Pancreas (tissue), 10 donors: ENCODE data around the gene PSAPL1. TPM values are rescaled to one million over a fixed set of nuclear protein-coding genes. Genes with fewer than 3 reads are reported as not detected.
A peak's percentile ranks its signal among the peaks of the same experiment; 100 is the strongest.

Source experiments
- ATAC-seq, 4 donors: fragments of 200-7000 bp; cut with Tn5 transposase; one replicate each; pipeline versions ENCODE4 v1.8.0 to v1.9.1; 2020; ENCODE audit warnings: mild to moderate bottlenecking in 4 of 4, moderate library complexity in 4 of 4
- DNase-seq, 6 donors: peaks; one replicate each; pipeline ENCODE4 v3.0.0-alpha.2; 2020
- FAIRE-seq: peaks from 2 replicates; lab custom pipeline; 2012; peaks lifted over from hg19 to GRCh38; lab: Jason Lieb, UNC
- H3K27ac ChIP-seq, 4 donors: fragments of 200-600 bp; sonication (generic); 1 replicate in 3 of 4; 2 replicates in 1 of 4; pipeline versions ENCODE4 v1.5.0 to v1.8.0; 2020
- H3K27me3 ChIP-seq, 4 donors: fragments of 200-600 bp; one replicate each; pipeline ENCODE4 v1.8.0; 2021
- H3K36me3 ChIP-seq, 3 donors: fragments of 200-600 bp; sonication (generic) in 1 of 3; one replicate each; pipeline versions ENCODE4 v1.5.0 to v1.8.0; 2020 to 2021
- H3K4me1 ChIP-seq, 3 donors: fragments of 200-600 bp; one replicate each; pipeline ENCODE4 v1.8.0; 2021
- H3K4me3 ChIP-seq, 4 donors: fragments of 200-600 bp; sonication (generic) in 2 of 4; one replicate each; pipeline versions ENCODE4 v1.5.0 to v1.8.0; 2020 to 2021
- H3K9me3 ChIP-seq, 4 donors: fragments of 200-600 bp; one replicate each; pipeline ENCODE4 v1.8.0; 2021
- WGBS, 2 donors: extraction: QIAGEN DNeasy Blood & Tissue Kit; methylation state at CpG; one replicate each; pipeline ENCODE4 v1.1.7; 2013; 5-methylcytosine and 5-hydroxymethylcytosine counted together
- intact Hi-C, 3 donors: fragments of 100-400 bp; cut with DNase I; formaldehyde crosslinking; loops; one replicate each; pipeline versions ENCODE4 v1.11.1 to v1.14.2; 2022
- polyA plus RNA-seq, 2 donors: library from polyadenylated mRNA; stranded (reverse); fragments of 200-250 nt; gene quantifications; one replicate each; pipeline ENCODE4 v1.2.3, GENCODE V29; 2013
- total RNA-seq, 6 donors: library from RNA; stranded (reverse); fragmentation: NEBNext Ultra II Directional in 4 of 6; extraction: Animal tissue kit (Norgen Biotek cat#: 25700) in 4 of 6; gene quantifications; one replicate each; pipeline versions ENCODE4 v1.2.1 to v1.2.4, GENCODE V29; 2021 to 2023
- TF ChIP-seq, protein P1 (sequence below), 4 donors: fragments of 200-600 bp; sonication (generic) in 3 of 4; IDR thresholded peaks; one replicate each; pipeline versions ENCODE4 v1.5.0 to v1.8.0; 2021; ENCODE audit warnings: antibody characterized with exemption in 4 of 4
- donor health status: healthy with polysubstance abuse.
- donor health status: DM: no; HTN: no; CAD: no; lungs with moderate emphysema.
- donor health status: DM: no; HTN: no; CAD: no.
- donor health status: control.
- donor health status: control.
- donor health status: Bipolar disorder and iron deficiency.
- donor health status: DM: yes; HTN: yes; CAD: no.
- donor health status: DM: no; HTN: no; CAD: no.
- donor health status: DM: no; HTN: no; CAD: no.
- donor health status: DM: yes; HTN: yes; CAD: no.

Gene PSAPL1
- total and polyA plus RNA-seq, 8 donors, result 0.06 TPM; not detected in 7

DNA sequence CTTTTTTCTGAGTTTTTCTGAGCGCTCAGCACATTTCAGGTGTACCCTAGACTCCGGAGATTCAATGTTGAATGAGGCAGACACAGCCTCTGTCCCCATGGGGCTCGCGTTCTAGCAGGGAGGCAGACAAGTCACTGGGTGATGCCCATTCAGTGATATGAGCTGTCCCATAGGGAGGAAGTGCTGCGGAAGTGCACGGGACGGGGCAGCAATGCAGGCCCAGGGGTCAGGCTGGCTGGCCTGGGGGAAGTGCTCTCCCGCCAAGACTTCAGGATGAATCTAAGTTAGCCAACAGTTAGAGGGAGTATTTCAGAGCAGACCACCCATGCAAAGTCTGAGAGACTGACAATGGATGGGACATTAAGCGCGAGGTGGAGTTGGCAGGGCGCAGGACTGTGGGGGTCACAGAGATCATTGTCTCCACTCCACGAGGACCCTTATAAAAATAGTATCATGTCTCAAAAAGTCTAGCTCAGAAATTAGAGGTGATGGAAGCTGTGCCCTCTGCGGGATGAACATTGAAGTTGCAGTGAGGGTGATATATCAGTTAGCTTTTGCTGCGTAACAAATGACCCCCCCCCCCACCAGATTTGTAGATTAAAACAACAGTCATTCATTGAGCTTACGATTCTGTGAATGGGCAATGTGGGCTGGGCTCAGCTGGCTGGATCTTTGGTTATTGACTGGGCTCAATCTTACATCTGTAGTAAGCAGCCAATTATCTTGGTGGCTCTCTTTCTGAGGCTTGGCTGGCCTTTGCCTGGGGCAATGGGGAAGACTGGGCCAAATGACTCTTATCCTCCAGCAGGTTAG, 16.4 kb downstream of the PSAPL1 start:
- Histone ChIP-seq H3K9me3 (no peaks in the 10 kb centered on the region), H3K4me3 (no peak overlapping the region), H3K27me3 (no peaks in the 10 kb centered on the region), H3K27ac (no peak overlapping the region), H3K4me1 (no peaks in the 10 kb centered on the region), H3K36me3 (no peaks in the 10 kb centered on the region)
- peak in 2 of 6 donors; percentile 4 to 20 for DNase-seq
- intact Hi-C loops, result no loop called here
- TF ChIP-seq, protein P1, sequence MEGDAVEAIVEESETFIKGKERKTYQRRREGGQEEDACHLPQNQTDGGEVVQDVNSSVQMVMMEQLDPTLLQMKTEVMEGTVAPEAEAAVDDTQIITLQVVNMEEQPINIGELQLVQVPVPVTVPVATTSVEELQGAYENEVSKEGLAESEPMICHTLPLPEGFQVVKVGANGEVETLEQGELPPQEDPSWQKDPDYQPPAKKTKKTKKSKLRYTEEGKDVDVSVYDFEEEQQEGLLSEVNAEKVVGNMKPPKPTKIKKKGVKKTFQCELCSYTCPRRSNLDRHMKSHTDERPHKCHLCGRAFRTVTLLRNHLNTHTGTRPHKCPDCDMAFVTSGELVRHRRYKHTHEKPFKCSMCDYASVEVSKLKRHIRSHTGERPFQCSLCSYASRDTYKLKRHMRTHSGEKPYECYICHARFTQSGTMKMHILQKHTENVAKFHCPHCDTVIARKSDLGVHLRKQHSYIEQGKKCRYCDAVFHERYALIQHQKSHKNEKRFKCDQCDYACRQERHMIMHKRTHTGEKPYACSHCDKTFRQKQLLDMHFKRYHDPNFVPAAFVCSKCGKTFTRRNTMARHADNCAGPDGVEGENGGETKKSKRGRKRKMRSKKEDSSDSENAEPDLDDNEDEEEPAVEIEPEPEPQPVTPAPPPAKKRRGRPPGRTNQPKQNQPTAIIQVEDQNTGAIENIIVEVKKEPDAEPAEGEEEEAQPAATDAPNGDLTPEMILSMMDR (IDR thresholded peaks at IDR 0.05), result no peak
- no peak for FAIRE-seq
- WGBS, 2 donors, result 78 to 81% methylated on average over 15 of the region's 15 CpGs
- no peak for ATAC-seq

DNA sequence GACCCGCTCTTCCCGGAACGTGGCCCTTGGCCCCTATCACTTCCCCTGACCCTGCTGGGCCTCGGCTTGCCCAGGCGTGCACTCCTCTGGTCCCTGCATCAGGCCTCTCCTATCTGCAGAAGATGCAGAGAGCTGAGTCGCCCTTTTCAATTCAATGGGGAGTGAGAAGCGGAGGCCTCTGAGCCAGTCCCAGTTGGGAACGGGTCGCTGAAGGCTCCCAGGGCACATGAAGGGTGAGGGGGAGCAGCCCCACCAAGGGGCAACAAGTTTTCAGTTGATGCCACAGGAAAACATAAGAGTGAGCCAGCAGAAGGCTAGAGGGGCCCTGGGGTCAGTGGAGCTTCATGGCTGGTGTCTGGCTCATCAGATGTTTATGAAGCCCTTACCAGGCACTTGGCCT, 17.1 kb downstream of the PSAPL1 start:
- TF ChIP-seq, protein P1 (IDR thresholded peaks at IDR 0.05), result no peak
- Histone ChIP-seq H3K27me3 (no peaks in the 10 kb centered on the region), H3K27ac (no peak overlapping the region), H3K4me1 (no peaks in the 10 kb centered on the region), H3K4me3 (no peak overlapping the region), H3K9me3 (no peaks in the 10 kb centered on the region), H3K36me3 (no peaks in the 10 kb centered on the region)
- intact Hi-C loops, result no loop called here
- no peak for FAIRE-seq
- peak in 2 of 6 donors; percentile 2 to 30 for DNase-seq
- no peak for ATAC-seq
- 68 to 80% methylated on average over 9 of the region's 9 CpGs for WGBS, 2 donors

DNA sequence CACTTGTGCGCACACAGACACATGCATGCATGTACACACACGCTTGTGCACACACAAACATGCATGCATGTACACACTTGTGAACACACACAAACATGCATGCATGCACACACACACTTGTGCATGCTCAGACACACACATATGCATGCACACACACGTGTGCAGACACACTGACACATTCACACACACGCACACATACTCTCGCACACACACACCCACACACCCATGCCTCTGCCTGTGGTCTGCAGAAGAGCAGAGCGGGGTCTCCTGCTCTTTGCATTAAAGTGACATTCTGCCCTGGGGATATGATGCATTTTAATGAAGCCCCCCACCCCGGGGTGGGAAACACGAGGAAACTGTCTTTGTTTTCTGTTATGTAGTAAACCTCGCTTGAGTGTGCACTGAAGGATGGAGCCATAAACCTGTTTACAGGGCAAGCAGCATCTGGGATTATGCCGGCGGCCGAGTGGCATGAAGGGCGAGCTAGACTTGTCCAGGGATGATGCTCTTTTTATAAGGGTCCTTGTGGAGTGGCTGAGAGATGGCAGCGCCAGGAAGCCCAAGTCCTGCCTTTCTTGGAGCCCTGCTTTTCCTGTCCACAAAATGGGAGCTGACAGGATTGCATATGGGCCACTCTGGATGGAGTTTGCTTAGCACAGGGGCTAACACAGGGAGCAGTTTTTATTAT, 17.8 kb downstream of the PSAPL1 start:
- 65 to 77% methylated on average over 14 of the region's 14 CpGs for WGBS, 2 donors
- intact Hi-C loops, result no loop called here
- H3K4me1 ChIP-seq, result no peaks in the 10 kb centered on the region
- no peak overlapping the region for H3K4me3 ChIP-seq
- H3K27ac ChIP-seq, result no peak overlapping the region
- no peaks in the 10 kb centered on the region for H3K27me3 ChIP-seq
- no peaks in the 10 kb centered on the region for H3K36me3 ChIP-seq
- no peak for FAIRE-seq
- no peak for ATAC-seq
- DNase-seq, result peak in 2 of 6 donors; percentile 2 to 30
- TF ChIP-seq, protein P1 (IDR thresholded peaks at IDR 0.05), result no peak
- H3K9me3 ChIP-seq, result no peaks in the 10 kb centered on the region

DNA sequence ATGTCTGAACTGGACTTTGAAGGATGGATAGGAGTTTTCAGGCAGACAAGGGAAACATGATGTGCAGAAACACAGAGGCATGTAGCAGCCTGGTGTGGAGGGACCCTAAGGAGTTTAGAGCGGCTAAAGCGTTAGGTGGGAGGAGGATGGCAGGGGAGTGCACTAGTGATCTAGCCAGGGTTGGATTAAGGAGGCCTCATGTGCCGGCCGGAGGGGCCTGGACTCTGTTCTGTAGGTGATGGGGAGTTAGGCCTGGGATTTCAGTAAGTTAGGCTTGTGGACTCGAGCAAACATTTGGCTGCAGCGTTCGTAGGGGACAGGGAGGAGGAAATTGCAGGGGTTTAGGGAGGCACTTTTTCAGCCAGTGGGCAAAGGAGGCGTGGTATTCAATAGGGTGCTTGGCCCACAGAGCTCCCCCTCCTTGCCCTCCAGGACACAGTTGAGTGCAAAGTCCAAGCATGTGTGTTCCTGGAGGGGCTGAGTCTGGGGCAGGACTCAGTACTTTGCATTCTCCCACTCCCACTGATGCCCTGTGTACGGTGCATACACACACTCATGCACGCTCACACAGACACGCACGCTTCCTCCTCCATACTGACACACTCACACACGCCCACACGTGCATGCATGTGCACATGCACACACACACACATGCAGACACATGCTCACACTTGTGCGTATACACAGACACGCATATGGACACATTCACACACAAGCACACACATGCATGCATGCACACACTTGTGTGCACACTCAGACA, 18.6 kb downstream of the PSAPL1 start:
- intact Hi-C loops, result no loop called here
- TF ChIP-seq, protein P1 (IDR thresholded peaks at IDR 0.05), result no peak
- no peak for ATAC-seq
- DNase-seq, result peak in 2 of 6 donors; percentile 4 to 25
- Histone ChIP-seq H3K4me3 (no peak overlapping the region), H3K27ac (no peak overlapping the region), H3K36me3 (no peaks in the 10 kb centered on the region), H3K27me3 (no peaks in the 10 kb centered on the region), H3K4me1 (no peaks in the 10 kb centered on the region), H3K9me3 (no peaks in the 10 kb centered on the region)
- WGBS, 2 donors, result 63 to 65% methylated on average over 16 of the region's 16 CpGs
- no peak for FAIRE-seq
